ENCODE data around the gene CXCL12.

DNA sequence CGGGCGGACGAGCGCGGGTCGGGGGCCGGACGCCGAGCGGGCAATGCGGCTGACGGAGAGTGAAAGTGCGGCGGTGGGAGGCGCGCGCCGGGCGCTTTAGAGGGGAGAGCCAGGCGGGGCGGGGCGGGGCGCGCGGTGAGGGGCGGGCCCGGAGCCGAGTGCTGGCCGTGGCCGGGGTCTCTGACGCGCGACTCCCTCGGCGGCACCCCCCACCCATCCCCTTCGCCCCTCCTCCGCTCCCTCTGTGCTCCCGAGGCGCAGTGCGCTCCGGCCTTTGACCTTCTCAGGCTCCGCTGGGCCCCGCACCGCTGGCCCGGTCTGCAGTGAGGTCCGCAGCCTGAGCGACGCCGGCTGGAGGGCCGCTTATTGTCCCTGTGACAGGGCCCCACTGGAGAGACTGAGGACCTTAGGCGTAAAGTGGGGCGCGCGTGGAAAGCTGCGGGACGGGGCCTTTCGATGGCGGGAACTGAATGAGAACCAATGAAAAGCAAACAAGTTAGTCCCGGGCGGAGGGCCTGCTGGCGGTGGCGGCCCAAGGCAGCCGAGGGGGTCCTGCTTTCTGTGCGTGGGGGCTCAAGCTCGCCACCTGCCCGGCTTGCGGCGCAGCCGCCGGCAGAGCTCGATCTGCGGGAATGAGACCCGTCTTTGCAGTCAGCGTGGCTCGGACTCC, at the start of gene CXCL12:
- TF ChIP-seq, protein P1, sequence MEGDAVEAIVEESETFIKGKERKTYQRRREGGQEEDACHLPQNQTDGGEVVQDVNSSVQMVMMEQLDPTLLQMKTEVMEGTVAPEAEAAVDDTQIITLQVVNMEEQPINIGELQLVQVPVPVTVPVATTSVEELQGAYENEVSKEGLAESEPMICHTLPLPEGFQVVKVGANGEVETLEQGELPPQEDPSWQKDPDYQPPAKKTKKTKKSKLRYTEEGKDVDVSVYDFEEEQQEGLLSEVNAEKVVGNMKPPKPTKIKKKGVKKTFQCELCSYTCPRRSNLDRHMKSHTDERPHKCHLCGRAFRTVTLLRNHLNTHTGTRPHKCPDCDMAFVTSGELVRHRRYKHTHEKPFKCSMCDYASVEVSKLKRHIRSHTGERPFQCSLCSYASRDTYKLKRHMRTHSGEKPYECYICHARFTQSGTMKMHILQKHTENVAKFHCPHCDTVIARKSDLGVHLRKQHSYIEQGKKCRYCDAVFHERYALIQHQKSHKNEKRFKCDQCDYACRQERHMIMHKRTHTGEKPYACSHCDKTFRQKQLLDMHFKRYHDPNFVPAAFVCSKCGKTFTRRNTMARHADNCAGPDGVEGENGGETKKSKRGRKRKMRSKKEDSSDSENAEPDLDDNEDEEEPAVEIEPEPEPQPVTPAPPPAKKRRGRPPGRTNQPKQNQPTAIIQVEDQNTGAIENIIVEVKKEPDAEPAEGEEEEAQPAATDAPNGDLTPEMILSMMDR (IDR thresholded peaks at IDR 0.05), result no peak
- no peak for TF ChIP-seq POLR2A (IDR thresholded peaks at IDR 0.05)

All from esophagus squamous epithelium (tissue), 4 donors.